Panc1 (cell line): ENCODE data around the gene ZNF440. TPM values are rescaled to one million over a fixed set of nuclear protein-coding genes. Genes with fewer than 3 reads are reported as not detected.

Experiments used
- ATAC-seq: fragments of 200-7000 bp; cut with Tn5 transposase; 2 replicates; pipeline ENCODE4 v1.9.1; 2020; ENCODE audit warnings: mild to moderate bottlenecking, moderate library complexity
- BruUV-seq: library from RNA; stranded (reverse); fragments of 400-500 nt; replicated peaks from 2 replicates; lab custom pipeline; 2021; lab: Mats Ljungman, UMichigan
- CTCF ChIA-PET: fragments of 300-600 bp; sonication (Branson Sonifier 250); formaldehyde crosslinking; loops from one replicate; lab custom pipeline; 2022; ENCODE audit warnings: antibody characterized with exemption; lab: Charles Lee
- POLR2A ChIA-PET: fragments of 300-600 bp; sonication (Branson Sonifier 250); formaldehyde crosslinking; loops from one replicate; lab custom pipeline; 2022; ENCODE audit warnings: antibody characterized with exemption; lab: Charles Lee
- DNase-seq: peaks from one replicate; pipeline ENCODE4 v3.0.0-alpha.2; 2010; ENCODE audit warnings: low read depth, low spot score
- H3K27ac ChIP-seq: 2 replicates; pipeline ENCODE4 v1.5.1; 2011; ENCODE audit warnings: mild to moderate bottlenecking, low read length, inconsistent platforms
- H3K27me3 ChIP-seq: fragments of 200-500 bp; sonication (Bioruptor generic); 2 replicates; pipeline ENCODE4 v1.6.0; 2014; ENCODE audit warnings: low read length, inconsistent platforms; ENCODE audit not compliant: control insufficient read depth, insufficient read depth
- H3K36me3 ChIP-seq: fragments of 200-500 bp; sonication (Bioruptor generic); 2 replicates; pipeline ENCODE4 v1.5.1; 2014; ENCODE audit warnings: inconsistent platforms, mild to moderate bottlenecking, low read length, moderate library complexity; ENCODE audit not compliant: control insufficient read depth, insufficient read depth
- H3K4me1 ChIP-seq: 2 replicates; pipeline ENCODE4 v1.5.1; 2011; ENCODE audit warnings: inconsistent platforms, mild to moderate bottlenecking, low read length, moderate library complexity; ENCODE audit not compliant: control insufficient read depth, insufficient read depth
- H3K4me3 ChIP-seq, 2 experiments: 2 replicates each; pipeline ENCODE4 v1.5.1; 2011 to 2012; ENCODE audit warnings: low read depth in 2 of 2, low read length in 2 of 2, mild to moderate bottlenecking in 2 of 2, inconsistent platforms in 1 of 2, moderate library complexity in 1 of 2
- H3K9me3 ChIP-seq: fragments of 200-500 bp; sonication (Bioruptor generic); 2 replicates; pipeline ENCODE4 v1.5.1; 2014; ENCODE audit warnings: low read depth, mild to moderate bottlenecking, inconsistent platforms, low read length, moderate library complexity; ENCODE audit not compliant: control insufficient read depth, insufficient read depth
- POLR2AphosphoS5 ChIP-seq: IDR thresholded peaks from 2 replicates; pipeline ENCODE4 v1.6.1; 2012; ENCODE audit warnings: mild to moderate bottlenecking, low read depth, low read length, moderate library complexity
- SIN3A ChIP-seq: IDR thresholded peaks from 2 replicates; pipeline ENCODE4 v1.6.1; 2012; ENCODE audit warnings: low read depth, mild to moderate bottlenecking, low read length, moderate library complexity, borderline replicate concordance; ENCODE audit not compliant: insufficient read depth
- TCF7L2 ChIP-seq: IDR thresholded peaks from 2 replicates; pipeline ENCODE4 v1.6.1; 2011; ENCODE audit warnings: mild to moderate bottlenecking, low read depth, low read length, inconsistent platforms
- in situ Hi-C: cut with HindIII; loops from 2 replicates; pipeline ENCODE4 v1.10.0; 2016; ENCODE audit warnings: low sequenced_read_pairs, low pct_unique_long_range_greater_than_20kb
- intact Hi-C: fragments of 100-400 bp; cut with micrococcal nuclease; formaldehyde crosslinking; loops from one replicate; pipeline ENCODE4 v1.10.0; 2022; ENCODE audit not compliant: unreplicated experiment
- total RNA-seq: library from RNA; stranded (reverse); gene quantifications from one replicate; pipeline ENCODE4 v1.2.1, GENCODE V29; 2021; ENCODE audit not compliant: unreplicated experiment
- TF ChIP-seq, protein P1 (sequence below): fragments of 450-650 bp; IDR thresholded peaks from 2 replicates; pipeline ENCODE4 v1.5.1; 2017; ENCODE audit warnings: mild to moderate bottlenecking
- TF ChIP-seq, protein P2 (sequence below), 2 experiments: IDR thresholded peaks; 2 replicates each; pipeline ENCODE4 v1.6.1; 2011 to 2012; ENCODE audit warnings: low read depth in 2 of 2, control low read depth in 1 of 2, low read length in 1 of 2, mild to moderate bottlenecking in 1 of 2, moderate library complexity in 1 of 2; ENCODE audit not compliant: insufficient read depth in 1 of 2

ZNF440 gene
- total RNA-seq, 1 experiment from 2014 or later = 12.9 TPM

DNA sequence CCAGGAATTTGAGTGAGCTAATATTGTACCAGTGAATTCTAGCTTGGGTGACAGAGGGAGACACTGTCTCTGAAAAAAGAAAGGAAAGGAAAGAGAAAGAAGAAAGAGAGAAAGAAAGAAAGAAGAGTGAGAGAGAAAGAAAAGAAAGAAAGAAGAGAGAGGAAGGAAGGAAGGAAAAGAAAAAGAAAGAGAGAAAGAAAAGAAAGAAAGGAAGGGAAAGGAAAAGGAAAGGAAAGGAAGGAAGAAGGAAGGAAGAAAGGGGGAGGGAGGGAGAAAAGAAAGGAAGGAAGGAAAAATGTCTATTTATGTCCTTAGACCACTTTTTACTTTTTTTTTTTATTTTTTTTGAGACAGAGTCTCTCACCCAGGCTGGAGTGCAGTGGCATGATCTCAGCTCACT lies 21.1 kb upstream of the ZNF440 start:
- in situ Hi-C loops (no loop called here), intact Hi-C loops (no loop called here)
- TF ChIP-seq, protein P1, sequence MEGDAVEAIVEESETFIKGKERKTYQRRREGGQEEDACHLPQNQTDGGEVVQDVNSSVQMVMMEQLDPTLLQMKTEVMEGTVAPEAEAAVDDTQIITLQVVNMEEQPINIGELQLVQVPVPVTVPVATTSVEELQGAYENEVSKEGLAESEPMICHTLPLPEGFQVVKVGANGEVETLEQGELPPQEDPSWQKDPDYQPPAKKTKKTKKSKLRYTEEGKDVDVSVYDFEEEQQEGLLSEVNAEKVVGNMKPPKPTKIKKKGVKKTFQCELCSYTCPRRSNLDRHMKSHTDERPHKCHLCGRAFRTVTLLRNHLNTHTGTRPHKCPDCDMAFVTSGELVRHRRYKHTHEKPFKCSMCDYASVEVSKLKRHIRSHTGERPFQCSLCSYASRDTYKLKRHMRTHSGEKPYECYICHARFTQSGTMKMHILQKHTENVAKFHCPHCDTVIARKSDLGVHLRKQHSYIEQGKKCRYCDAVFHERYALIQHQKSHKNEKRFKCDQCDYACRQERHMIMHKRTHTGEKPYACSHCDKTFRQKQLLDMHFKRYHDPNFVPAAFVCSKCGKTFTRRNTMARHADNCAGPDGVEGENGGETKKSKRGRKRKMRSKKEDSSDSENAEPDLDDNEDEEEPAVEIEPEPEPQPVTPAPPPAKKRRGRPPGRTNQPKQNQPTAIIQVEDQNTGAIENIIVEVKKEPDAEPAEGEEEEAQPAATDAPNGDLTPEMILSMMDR = no peak
- no peak for TF ChIP-seq POLR2AphosphoS5
- TF ChIP-seq SIN3A = no peak
- no peak for TF ChIP-seq TCF7L2
- TF ChIP-seq, protein P2, sequence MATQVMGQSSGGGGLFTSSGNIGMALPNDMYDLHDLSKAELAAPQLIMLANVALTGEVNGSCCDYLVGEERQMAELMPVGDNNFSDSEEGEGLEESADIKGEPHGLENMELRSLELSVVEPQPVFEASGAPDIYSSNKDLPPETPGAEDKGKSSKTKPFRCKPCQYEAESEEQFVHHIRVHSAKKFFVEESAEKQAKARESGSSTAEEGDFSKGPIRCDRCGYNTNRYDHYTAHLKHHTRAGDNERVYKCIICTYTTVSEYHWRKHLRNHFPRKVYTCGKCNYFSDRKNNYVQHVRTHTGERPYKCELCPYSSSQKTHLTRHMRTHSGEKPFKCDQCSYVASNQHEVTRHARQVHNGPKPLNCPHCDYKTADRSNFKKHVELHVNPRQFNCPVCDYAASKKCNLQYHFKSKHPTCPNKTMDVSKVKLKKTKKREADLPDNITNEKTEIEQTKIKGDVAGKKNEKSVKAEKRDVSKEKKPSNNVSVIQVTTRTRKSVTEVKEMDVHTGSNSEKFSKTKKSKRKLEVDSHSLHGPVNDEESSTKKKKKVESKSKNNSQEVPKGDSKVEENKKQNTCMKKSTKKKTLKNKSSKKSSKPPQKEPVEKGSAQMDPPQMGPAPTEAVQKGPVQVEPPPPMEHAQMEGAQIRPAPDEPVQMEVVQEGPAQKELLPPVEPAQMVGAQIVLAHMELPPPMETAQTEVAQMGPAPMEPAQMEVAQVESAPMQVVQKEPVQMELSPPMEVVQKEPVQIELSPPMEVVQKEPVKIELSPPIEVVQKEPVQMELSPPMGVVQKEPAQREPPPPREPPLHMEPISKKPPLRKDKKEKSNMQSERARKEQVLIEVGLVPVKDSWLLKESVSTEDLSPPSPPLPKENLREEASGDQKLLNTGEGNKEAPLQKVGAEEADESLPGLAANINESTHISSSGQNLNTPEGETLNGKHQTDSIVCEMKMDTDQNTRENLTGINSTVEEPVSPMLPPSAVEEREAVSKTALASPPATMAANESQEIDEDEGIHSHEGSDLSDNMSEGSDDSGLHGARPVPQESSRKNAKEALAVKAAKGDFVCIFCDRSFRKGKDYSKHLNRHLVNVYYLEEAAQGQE (IDR thresholded peaks at IDR 0.05; ENCODE audit: insufficient read depth in 1 of 2, low read depth in 2 of 2, low read length in 1 of 2) = no peak
- no peak for DNase-seq
- POLR2A ChIA-PET = no interaction called here
- Histone ChIP-seq H3K4me1 (peaks cover 7% of the 10 kb centered on the region), H3K4me3 (no peak overlapping the region), H3K27ac (no peak overlapping the region), H3K9me3 (no peaks in the 10 kb centered on the region), H3K27me3 (no peaks in the 10 kb centered on the region), H3K36me3 (no peaks in the 10 kb centered on the region)
- ATAC-seq = no peak
- CTCF ChIA-PET = interaction anchor here (0.7 kb wide), 1 partner anchor 191 kb away, joined by 8 read pairs; no protein-coding TSS in a partner anchor
- no TSS peak for BruUV-seq

DNA sequence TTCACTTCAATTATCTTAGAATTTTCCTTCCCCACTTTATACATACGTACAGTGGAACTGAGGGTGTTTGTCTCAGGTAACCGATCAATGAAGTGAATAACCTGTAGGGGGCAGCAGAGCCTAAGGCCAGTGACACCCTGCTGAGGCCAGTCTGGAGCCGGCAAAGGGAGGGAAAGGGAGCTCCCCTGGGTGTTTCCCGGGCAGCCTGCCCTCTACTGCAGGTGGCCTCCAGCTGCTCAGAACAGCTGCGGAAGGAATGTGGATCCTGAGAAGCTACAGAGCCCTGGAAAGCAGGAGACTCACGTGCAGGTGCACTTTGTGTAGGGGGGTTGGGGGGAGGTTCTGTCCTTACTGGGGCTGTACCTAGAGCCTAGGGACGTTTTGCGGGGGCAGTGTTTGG lies 16.6 kb upstream of the ZNF440 start:
- Histone ChIP-seq H3K4me3 (peak overlapping the region in 1 of 2 experiments; percentile 75; a peak in 2 of 4 replicates), H3K9me3 (peaks cover 4% of the 10 kb centered on the region; the same call in 1 of the 2 replicates), H3K27ac (peak overlapping the region; percentile 51; the same call in 1 of the 2 replicates), H3K36me3 (no peaks in the 10 kb centered on the region), H3K4me1 (peaks cover 8% of the 10 kb centered on the region), H3K27me3 (no peaks in the 10 kb centered on the region)
- TF ChIP-seq, protein P1 = peak; percentile 88
- TF ChIP-seq, protein P2 (IDR thresholded peaks at IDR 0.05; ENCODE audit: insufficient read depth in 1 of 2, low read depth in 2 of 2, low read length in 1 of 2) = no peak
- ChIA-PET POLR2A (interaction anchor here (0.6 kb wide), 1 partner anchor 138 kb away, joined by 3 read pairs; no protein-coding TSS in a partner anchor), CTCF (interaction anchor here (0.5 to 2.6 kb wide), 13 partner anchors 15 to 568 kb away, joined by 3 to 17 read pairs (median 5); partner anchors contain the start of genes ZNF20, ZNF433, ZNF440 and ZNF442)
- ATAC-seq (peak; percentile 89), DNase-seq (peak; percentile 47)
- BruUV-seq = no TSS peak
- intact Hi-C loops = loop anchor here (5.0 kb wide), 1 partner anchor 190 kb away; no protein-coding TSS in a partner anchor
- in situ Hi-C loops = no loop called here
